Mucosa of stomach (tissue), 1 donor: Measurements from ENCODE around the gene AMIGO1.

Experiments
- H3K27me3 ChIP-seq: one replicate; pipeline ENCODE4 v1.7.0; 2013; ENCODE audit warnings: mild to moderate bottlenecking, low read length; ENCODE audit not compliant: control insufficient read depth, insufficient read depth
- H3K36me3 ChIP-seq: one replicate; pipeline ENCODE4 v1.7.0; 2013; ENCODE audit warnings: low read length; ENCODE audit not compliant: control insufficient read depth, insufficient read depth
- H3K4me1 ChIP-seq: one replicate; pipeline ENCODE4 v1.7.0; 2013; ENCODE audit warnings: mild to moderate bottlenecking, low read length; ENCODE audit not compliant: control insufficient read depth, insufficient read depth
- H3K4me3 ChIP-seq: one replicate; pipeline ENCODE4 v1.7.0; 2013; ENCODE audit warnings: low read length
- H3K9ac ChIP-seq: one replicate; pipeline ENCODE4 v1.7.0; 2013; ENCODE audit warnings: mild to moderate bottlenecking, low read length, moderate library complexity
- H3K9me3 ChIP-seq: one replicate; pipeline ENCODE4 v1.7.0; 2013; ENCODE audit warnings: mild to moderate bottlenecking, low read length, moderate library complexity; ENCODE audit not compliant: control insufficient read depth
- donor health status: Pancreatic carcinoma.

AMIGO1 gene

GRCh38 chr1:109493805-109494539 is 15.6 kb downstream of the AMIGO1 start, which contains the start of gene CYB561D1:
CYB561D1 (plus strand) TSS chr1:109494094; CDS start chr1:109494140, 46 bp downstream.
- peaks cover 4% of the 10 kb centered on the region for H3K36me3 ChIP-seq
- peak within 1 kb of the TSS; percentile 93 for H3K4me3 ChIP-seq
- peak within 1 kb of the TSS; percentile 73 for H3K9ac ChIP-seq
- H3K4me1 ChIP-seq = peaks cover 25% of the 10 kb centered on the region
- H3K9me3 ChIP-seq = no peaks in the 10 kb centered on the region
- H3K27me3 ChIP-seq = no peaks in the 10 kb centered on the region

GRCh38 chr1:109493227-109493626 is 16.3 kb downstream of the AMIGO1 start:
- Histone ChIP-seq H3K9ac (peak overlapping the region; percentile 73), H3K4me1 (peaks cover 25% of the 10 kb centered on the region), H3K4me3 (peak overlapping the region; percentile 93)

GRCh38 chr1:109492779-109493178 is 16.7 kb downstream of the AMIGO1 start:
- H3K36me3 ChIP-seq = peaks cover 4% of the 10 kb centered on the region
- no peak overlapping the region for H3K4me3 ChIP-seq
- no peak overlapping the region for H3K9ac ChIP-seq
- peaks cover 25% of the 10 kb centered on the region for H3K4me1 ChIP-seq
- H3K9me3 ChIP-seq = no peaks in the 10 kb centered on the region
- no peaks in the 10 kb centered on the region for H3K27me3 ChIP-seq

More at GRCh38 chr1:109493227-109493626, 16.3 kb downstream of the AMIGO1 start:
- peaks cover 4% of the 10 kb centered on the region for H3K36me3 ChIP-seq
- no peaks in the 10 kb centered on the region for H3K9me3 ChIP-seq
- no peaks in the 10 kb centered on the region for H3K27me3 ChIP-seq

GRCh38 chr1:109491372-109491771 is 18.2 kb downstream of the AMIGO1 start:
- Histone ChIP-seq H3K4me1 (peaks cover 25% of the 10 kb centered on the region), H3K9ac (no peak overlapping the region), H3K36me3 (no peaks in the 10 kb centered on the region), H3K9me3 (no peaks in the 10 kb centered on the region), H3K4me3 (no peak overlapping the region), H3K27me3 (no peaks in the 10 kb centered on the region)

- Histone ChIP-seq H3K9ac (no peak overlapping the region), H3K27me3 (no peaks in the 10 kb centered on the region), H3K4me3 (no peak overlapping the region), H3K9me3 (no peaks in the 10 kb centered on the region), H3K36me3 (no peaks in the 10 kb centered on the region), H3K4me1 (peaks cover 25% of the 10 kb centered on the region)
Observed at GRCh38 chr1:109490934-109491302, 18.6 kb downstream of the AMIGO1 start.

- no peak overlapping the region for H3K9ac ChIP-seq
- H3K4me1 ChIP-seq = peaks cover 22% of the 10 kb centered on the region
- H3K4me3 ChIP-seq = no peak overlapping the region
- no peaks in the 10 kb centered on the region for H3K9me3 ChIP-seq
- H3K36me3 ChIP-seq = no peaks in the 10 kb centered on the region
- H3K27me3 ChIP-seq = no peaks in the 10 kb centered on the region
Observed at GRCh38 chr1:109490029-109490933, 19.2 kb downstream of the AMIGO1 start.

- Histone ChIP-seq H3K36me3 (no peaks in the 10 kb centered on the region), H3K4me3 (no peak overlapping the region), H3K4me1 (peaks cover 21% of the 10 kb centered on the region), H3K27me3 (no peaks in the 10 kb centered on the region), H3K9me3 (no peaks in the 10 kb centered on the region), H3K9ac (no peak overlapping the region)
Observed at GRCh38 chr1:109488696-109489095, 20.8 kb downstream of the AMIGO1 start.

- Histone ChIP-seq H3K9ac (no peak overlapping the region), H3K36me3 (no peaks in the 10 kb centered on the region), H3K4me1 (peaks cover 19% of the 10 kb centered on the region), H3K4me3 (no peak overlapping the region), H3K9me3 (no peaks in the 10 kb centered on the region), H3K27me3 (no peaks in the 10 kb centered on the region)
Observed at GRCh38 chr1:109488201-109488600, 21.3 kb downstream of the AMIGO1 start.

GRCh38 chr1:109487261-109487660 is 22.3 kb downstream of the AMIGO1 start:
- H3K36me3 ChIP-seq = no peaks in the 10 kb centered on the region
- no peak overlapping the region for H3K4me3 ChIP-seq
- no peak overlapping the region for H3K9ac ChIP-seq
- H3K4me1 ChIP-seq = peaks cover 22% of the 10 kb centered on the region
- no peaks in the 10 kb centered on the region for H3K9me3 ChIP-seq
- no peaks in the 10 kb centered on the region for H3K27me3 ChIP-seq

GRCh38 chr1:109485001-109485400 is 24.5 kb downstream of the AMIGO1 start:
- Histone ChIP-seq H3K4me3 (no peak overlapping the region), H3K9ac (peak overlapping the region; percentile 79), H3K27me3 (no peaks in the 10 kb centered on the region)

GRCh38 chr1:109484519-109484975 is 25.0 kb downstream of the AMIGO1 start:
- peak overlapping the region; percentile 79 for H3K9ac ChIP-seq
- peaks cover 16% of the 10 kb centered on the region for H3K4me1 ChIP-seq
- no peaks in the 10 kb centered on the region for H3K36me3 ChIP-seq
- H3K27me3 ChIP-seq = no peaks in the 10 kb centered on the region
- peak overlapping the region; percentile 77 for H3K4me3 ChIP-seq
- no peaks in the 10 kb centered on the region for H3K9me3 ChIP-seq

More at GRCh38 chr1:109485001-109485400, 24.5 kb downstream of the AMIGO1 start:
- Histone ChIP-seq H3K4me1 (peaks cover 16% of the 10 kb centered on the region), H3K36me3 (no peaks in the 10 kb centered on the region), H3K9me3 (no peaks in the 10 kb centered on the region)
